ENCODE data around the gene TSC2.

DNA sequence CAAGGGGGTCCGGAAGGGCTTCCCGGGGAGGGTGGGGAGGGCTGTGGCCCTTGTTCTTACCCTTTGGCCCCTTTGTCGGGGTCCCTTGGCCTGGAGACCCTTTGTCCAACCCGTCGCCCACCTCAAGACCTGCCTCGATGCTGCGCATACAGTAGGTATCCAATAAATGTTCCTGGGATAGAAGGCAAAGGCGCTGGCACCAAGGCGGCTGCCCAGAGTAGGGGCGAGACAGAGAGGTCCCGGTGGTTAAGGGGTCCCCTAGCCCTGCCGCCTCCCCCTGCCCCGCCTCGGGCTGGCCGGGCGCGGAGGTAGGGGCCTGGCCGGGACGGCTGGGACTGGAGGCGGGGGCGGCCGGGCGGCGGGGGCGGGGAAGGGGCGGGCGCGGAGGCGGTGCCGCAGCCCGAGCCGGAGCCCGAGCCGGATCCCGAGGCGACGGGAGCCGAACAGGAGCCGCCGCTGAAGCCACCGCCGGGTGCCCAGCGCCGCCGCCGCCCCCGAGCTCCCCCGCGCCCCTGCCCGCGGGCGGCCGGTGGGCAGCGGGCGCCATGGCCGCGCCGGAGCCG, 21.2 kb upstream of the TSC2 start, which contains the start of gene NHERF2:
- TF ChIP-seq RAD21 (conservative IDR thresholded peaks at IDR 0.05) (no peak), EZH2 (IDR thresholded peaks at IDR 0.05; ENCODE audit: borderline replicate concordance, insufficient read depth, low read length, poor library complexity, severe bottlenecking) (no peak), SMC3 (conservative IDR thresholded peaks at IDR 0.05; ENCODE audit: poor library complexity) (no peak), EP300 (conservative IDR thresholded peaks at IDR 0.05; ENCODE audit: poor library complexity, severe bottlenecking) (no peak), POLR2AphosphoS5 (IDR thresholded peaks at IDR 0.05) (no peak), TAF1 (IDR thresholded peaks at IDR 0.05; ENCODE audit: low read depth) (no peak), MXI1 (conservative IDR thresholded peaks at IDR 0.05; ENCODE audit: poor library complexity, severe bottlenecking) (no peak)
- TF ChIP-seq, protein P1, sequence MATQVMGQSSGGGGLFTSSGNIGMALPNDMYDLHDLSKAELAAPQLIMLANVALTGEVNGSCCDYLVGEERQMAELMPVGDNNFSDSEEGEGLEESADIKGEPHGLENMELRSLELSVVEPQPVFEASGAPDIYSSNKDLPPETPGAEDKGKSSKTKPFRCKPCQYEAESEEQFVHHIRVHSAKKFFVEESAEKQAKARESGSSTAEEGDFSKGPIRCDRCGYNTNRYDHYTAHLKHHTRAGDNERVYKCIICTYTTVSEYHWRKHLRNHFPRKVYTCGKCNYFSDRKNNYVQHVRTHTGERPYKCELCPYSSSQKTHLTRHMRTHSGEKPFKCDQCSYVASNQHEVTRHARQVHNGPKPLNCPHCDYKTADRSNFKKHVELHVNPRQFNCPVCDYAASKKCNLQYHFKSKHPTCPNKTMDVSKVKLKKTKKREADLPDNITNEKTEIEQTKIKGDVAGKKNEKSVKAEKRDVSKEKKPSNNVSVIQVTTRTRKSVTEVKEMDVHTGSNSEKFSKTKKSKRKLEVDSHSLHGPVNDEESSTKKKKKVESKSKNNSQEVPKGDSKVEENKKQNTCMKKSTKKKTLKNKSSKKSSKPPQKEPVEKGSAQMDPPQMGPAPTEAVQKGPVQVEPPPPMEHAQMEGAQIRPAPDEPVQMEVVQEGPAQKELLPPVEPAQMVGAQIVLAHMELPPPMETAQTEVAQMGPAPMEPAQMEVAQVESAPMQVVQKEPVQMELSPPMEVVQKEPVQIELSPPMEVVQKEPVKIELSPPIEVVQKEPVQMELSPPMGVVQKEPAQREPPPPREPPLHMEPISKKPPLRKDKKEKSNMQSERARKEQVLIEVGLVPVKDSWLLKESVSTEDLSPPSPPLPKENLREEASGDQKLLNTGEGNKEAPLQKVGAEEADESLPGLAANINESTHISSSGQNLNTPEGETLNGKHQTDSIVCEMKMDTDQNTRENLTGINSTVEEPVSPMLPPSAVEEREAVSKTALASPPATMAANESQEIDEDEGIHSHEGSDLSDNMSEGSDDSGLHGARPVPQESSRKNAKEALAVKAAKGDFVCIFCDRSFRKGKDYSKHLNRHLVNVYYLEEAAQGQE (IDR thresholded peaks at IDR 0.05; ENCODE audit: borderline replicate concordance), result no peak
- TF ChIP-seq, protein P2, sequence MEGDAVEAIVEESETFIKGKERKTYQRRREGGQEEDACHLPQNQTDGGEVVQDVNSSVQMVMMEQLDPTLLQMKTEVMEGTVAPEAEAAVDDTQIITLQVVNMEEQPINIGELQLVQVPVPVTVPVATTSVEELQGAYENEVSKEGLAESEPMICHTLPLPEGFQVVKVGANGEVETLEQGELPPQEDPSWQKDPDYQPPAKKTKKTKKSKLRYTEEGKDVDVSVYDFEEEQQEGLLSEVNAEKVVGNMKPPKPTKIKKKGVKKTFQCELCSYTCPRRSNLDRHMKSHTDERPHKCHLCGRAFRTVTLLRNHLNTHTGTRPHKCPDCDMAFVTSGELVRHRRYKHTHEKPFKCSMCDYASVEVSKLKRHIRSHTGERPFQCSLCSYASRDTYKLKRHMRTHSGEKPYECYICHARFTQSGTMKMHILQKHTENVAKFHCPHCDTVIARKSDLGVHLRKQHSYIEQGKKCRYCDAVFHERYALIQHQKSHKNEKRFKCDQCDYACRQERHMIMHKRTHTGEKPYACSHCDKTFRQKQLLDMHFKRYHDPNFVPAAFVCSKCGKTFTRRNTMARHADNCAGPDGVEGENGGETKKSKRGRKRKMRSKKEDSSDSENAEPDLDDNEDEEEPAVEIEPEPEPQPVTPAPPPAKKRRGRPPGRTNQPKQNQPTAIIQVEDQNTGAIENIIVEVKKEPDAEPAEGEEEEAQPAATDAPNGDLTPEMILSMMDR (IDR thresholded peaks at IDR 0.05; ENCODE audit: poor library complexity, severe bottlenecking), result no peak
